Chondrocyte (in vitro differentiated cells): ENCODE measurements around the gene KCNAB2. TPM values are rescaled to one million over a fixed set of nuclear protein-coding genes. Genes with fewer than 3 reads are reported as not detected.

ENCODE experiments used
- DNase-seq: peaks from one replicate; pipeline ENCODE4 v3.0.0; 2021; ENCODE audit warnings: mixed read lengths, low spot score
- H3K27ac Mint-ChIP-seq: one replicate; pipeline ENCODE4 v1.8.0; 2021; ENCODE audit warnings: mild to moderate bottlenecking, moderate library complexity, mixed read lengths; ENCODE audit not compliant: unreplicated experiment
- H3K27me3 Mint-ChIP-seq: 2 replicates; pipeline ENCODE4 v1.8.0; 2021; ENCODE audit warnings: low read depth, mixed read lengths
- H3K36me3 Mint-ChIP-seq: 2 replicates; pipeline ENCODE4 v1.8.0; 2021; ENCODE audit warnings: low read depth, mixed read lengths
- H3K4me1 Mint-ChIP-seq: 2 replicates; pipeline ENCODE4 v1.8.0; 2021; ENCODE audit warnings: low read depth, mild to moderate bottlenecking, mixed read lengths
- H3K4me3 Mint-ChIP-seq: one replicate; pipeline ENCODE4 v1.8.0; 2021; ENCODE audit warnings: mild to moderate bottlenecking, moderate library complexity, mixed read lengths; ENCODE audit not compliant: unreplicated experiment
- H3K9me3 Mint-ChIP-seq: 2 replicates; pipeline ENCODE4 v1.8.0; 2021; ENCODE audit warnings: low read depth, mixed read lengths
- total RNA-seq: library from RNA; stranded (reverse); gene quantifications from 3 replicates; pipeline ENCODE4 v1.2.1, GENCODE V29; 2021
- TF ChIP-seq, protein P1 (sequence below): fragments of 200-600 bp; sonication (generic); IDR thresholded peaks from 2 replicates; pipeline ENCODE4 v1.5.0; 2021; ENCODE audit warnings: antibody characterized with exemption, mild to moderate bottlenecking, moderate library complexity

Gene KCNAB2
- total RNA-seq, 1 donor from 2014 or later = 5.2 TPM

DNA sequence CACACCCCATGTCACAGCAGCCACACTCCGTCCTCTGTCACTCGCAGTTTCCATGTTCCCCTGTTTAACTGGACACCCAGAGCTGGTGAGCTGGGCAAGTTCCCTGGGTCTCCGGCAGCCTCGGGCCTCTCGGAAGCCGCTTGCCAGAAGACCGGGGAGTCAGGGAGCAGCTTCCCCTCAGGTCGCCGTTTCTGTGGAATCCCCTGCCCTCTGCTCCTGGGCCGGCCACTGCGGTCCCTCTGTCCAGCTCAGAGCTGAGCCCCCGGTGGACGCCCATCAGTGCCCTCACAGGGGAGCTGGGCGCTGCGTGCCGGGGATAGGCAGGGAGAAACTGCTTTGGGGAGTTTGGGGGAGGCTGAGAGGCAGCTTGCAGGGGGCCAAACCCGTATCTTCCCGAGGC lies 37.7 kb downstream of the KCNAB2 start:
- H3K27me3 Mint-ChIP-seq = peaks cover 13% of the 10 kb centered on the region
- TF ChIP-seq, protein P1, sequence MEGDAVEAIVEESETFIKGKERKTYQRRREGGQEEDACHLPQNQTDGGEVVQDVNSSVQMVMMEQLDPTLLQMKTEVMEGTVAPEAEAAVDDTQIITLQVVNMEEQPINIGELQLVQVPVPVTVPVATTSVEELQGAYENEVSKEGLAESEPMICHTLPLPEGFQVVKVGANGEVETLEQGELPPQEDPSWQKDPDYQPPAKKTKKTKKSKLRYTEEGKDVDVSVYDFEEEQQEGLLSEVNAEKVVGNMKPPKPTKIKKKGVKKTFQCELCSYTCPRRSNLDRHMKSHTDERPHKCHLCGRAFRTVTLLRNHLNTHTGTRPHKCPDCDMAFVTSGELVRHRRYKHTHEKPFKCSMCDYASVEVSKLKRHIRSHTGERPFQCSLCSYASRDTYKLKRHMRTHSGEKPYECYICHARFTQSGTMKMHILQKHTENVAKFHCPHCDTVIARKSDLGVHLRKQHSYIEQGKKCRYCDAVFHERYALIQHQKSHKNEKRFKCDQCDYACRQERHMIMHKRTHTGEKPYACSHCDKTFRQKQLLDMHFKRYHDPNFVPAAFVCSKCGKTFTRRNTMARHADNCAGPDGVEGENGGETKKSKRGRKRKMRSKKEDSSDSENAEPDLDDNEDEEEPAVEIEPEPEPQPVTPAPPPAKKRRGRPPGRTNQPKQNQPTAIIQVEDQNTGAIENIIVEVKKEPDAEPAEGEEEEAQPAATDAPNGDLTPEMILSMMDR = no peak
- no peak overlapping the region for H3K4me3 Mint-ChIP-seq
- no peak overlapping the region for H3K27ac Mint-ChIP-seq
- DNase-seq = no peak
- H3K9me3 Mint-ChIP-seq = no peaks in the 10 kb centered on the region
- H3K4me1 Mint-ChIP-seq = no peaks in the 10 kb centered on the region
- H3K36me3 Mint-ChIP-seq = peaks cover 1% of the 10 kb centered on the region

DNA sequence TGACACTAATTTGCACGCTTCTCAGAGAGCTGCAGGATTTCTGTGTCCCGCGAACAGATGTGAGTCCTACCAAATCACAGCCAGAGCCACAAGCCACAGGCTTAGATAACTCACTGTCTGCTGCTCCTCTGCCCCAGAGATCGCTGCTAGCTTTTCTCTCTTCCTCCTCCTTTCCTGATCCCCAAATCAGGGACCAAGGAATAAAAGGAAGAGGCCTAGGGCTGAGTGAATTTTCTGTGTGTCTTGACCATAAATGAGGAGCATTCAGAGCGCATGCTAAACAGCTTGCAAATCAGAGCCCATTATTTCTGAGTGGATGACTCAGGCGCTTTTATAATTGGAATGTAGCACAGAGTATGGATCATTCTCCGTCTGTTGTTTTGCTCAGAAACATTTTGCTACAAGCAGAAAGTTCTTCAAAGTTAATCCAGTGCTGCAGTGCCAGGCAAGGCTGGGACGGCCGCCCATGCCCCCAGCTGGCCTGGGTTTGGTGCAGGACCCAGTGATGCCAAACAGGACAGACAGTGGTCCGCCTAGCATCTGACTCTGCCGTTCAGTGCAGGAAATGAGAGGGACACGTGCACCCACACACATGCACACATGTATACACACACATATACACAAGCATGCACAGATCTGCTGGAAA lies 38.2 kb downstream of the KCNAB2 start:
- H3K36me3 Mint-ChIP-seq = peaks cover 1% of the 10 kb centered on the region
- no peaks in the 10 kb centered on the region for H3K4me1 Mint-ChIP-seq
- H3K27ac Mint-ChIP-seq = no peak overlapping the region
- TF ChIP-seq, protein P1 = no peak
- DNase-seq = no peak
- no peaks in the 10 kb centered on the region for H3K9me3 Mint-ChIP-seq
- H3K27me3 Mint-ChIP-seq = peaks cover 13% of the 10 kb centered on the region
- H3K4me3 Mint-ChIP-seq = no peak overlapping the region

- Mint-ChIP-seq H3K9me3 (no peaks in the 10 kb centered on the region), H3K4me1 (no peaks in the 10 kb centered on the region), H3K27ac (no peak overlapping the region), H3K4me3 (no peak overlapping the region), H3K27me3 (peaks cover 13% of the 10 kb centered on the region), H3K36me3 (peaks cover 1% of the 10 kb centered on the region)
- DNase-seq = no peak
- TF ChIP-seq, protein P1 = no peak
Measured at GRCh38 chr1:6084781-6085495, 39.2 kb downstream of the KCNAB2 start.

- Mint-ChIP-seq H3K4me1 (no peaks in the 10 kb centered on the region), H3K27me3 (peaks cover 14% of the 10 kb centered on the region)
- TF ChIP-seq, protein P1 = no peak
Measured at GRCh38 chr1:6085666-6086065, 40.0 kb downstream of the KCNAB2 start.

DNA sequence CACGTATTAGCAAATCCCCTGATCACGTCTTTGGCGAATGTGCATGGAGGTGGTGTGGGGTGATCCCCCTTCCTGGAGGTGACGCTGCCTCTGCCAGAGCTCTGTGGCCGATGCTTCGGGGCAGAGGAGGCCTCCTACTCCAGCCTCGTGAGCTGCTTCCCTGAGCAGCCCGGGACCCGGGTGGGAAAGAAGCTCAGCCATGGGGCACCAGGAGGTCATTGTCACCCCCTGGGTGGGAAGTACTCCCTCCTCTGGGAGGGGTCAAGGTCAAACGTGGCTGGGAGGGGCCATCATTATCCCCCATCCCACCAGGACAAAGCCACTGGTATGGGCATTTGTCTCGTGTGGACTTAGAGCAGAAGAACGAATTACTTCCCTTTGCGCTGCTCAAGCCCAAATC lies 40.7 kb downstream of the KCNAB2 start:
- Mint-ChIP-seq H3K9me3 (no peaks in the 10 kb centered on the region), H3K4me3 (no peak overlapping the region), H3K4me1 (no peaks in the 10 kb centered on the region), H3K27me3 (peaks cover 20% of the 10 kb centered on the region), H3K27ac (no peak overlapping the region), H3K36me3 (peaks cover 1% of the 10 kb centered on the region)
- DNase-seq = no peak
- TF ChIP-seq, protein P1 = no peak

More at GRCh38 chr1:6085666-6086065, 40.0 kb downstream of the KCNAB2 start:
- Mint-ChIP-seq H3K4me3 (no peak overlapping the region), H3K27ac (no peak overlapping the region), H3K9me3 (no peaks in the 10 kb centered on the region), H3K36me3 (peaks cover 1% of the 10 kb centered on the region)
- DNase-seq = no peak
